Ectodermal cell (in vitro differentiated cells): ENCODE data around the gene TRMT11.
A peak's percentile ranks its signal among the peaks of the same experiment; 100 is the strongest.
"Not testable (repeated sequence)": the region's sequence is repeated elsewhere in the genome, so short reads cannot be mapped to it uniquely, and the experiment has no call there.

ENCODE experiments used
- H3K27ac ChIP-seq: 2 replicates; pipeline ENCODE4 v1.7.0; 2013; ENCODE audit warnings: mild to moderate bottlenecking, low read depth, low read length; ENCODE audit not compliant: insufficient read depth, poor library complexity, severe bottlenecking
- H3K27me3 ChIP-seq: 2 replicates; pipeline ENCODE4 v1.7.0; 2013; ENCODE audit warnings: mild to moderate bottlenecking, low read length; ENCODE audit not compliant: insufficient read depth, control insufficient read depth, poor library complexity, severe bottlenecking
- H3K36me3 ChIP-seq: one replicate; pipeline ENCODE4 v1.7.0; 2013; ENCODE audit warnings: low read length; ENCODE audit not compliant: control insufficient read depth, insufficient read depth
- H3K4me1 ChIP-seq: one replicate; pipeline ENCODE4 v1.7.0; 2013; ENCODE audit warnings: low read length; ENCODE audit not compliant: control insufficient read depth, insufficient read depth
- H3K4me3 ChIP-seq: 2 replicates; pipeline ENCODE4 v1.7.0; 2013; ENCODE audit warnings: low read depth, low read length, control low read depth; ENCODE audit not compliant: insufficient read depth
- H3K9me3 ChIP-seq: 2 replicates; pipeline ENCODE4 v1.7.0; 2013; ENCODE audit warnings: mild to moderate bottlenecking, low read length, moderate library complexity; ENCODE audit not compliant: control insufficient read depth
- WGBS, 2 experiments: methylation state at CpG; one replicate each; pipeline ENCODE4 v1.1.7; 2013; ENCODE audit warnings: missing lambda C conversion rate in 2 of 2; 5-methylcytosine and 5-hydroxymethylcytosine counted together

TRMT11 gene

GRCh38 chr6:125972478-125972877 lies 13.9 kb upstream of the TRMT11 start:
- H3K27ac ChIP-seq, H3K4me1 ChIP-seq, H3K4me3 ChIP-seq, H3K27me3 ChIP-seq, H3K36me3 ChIP-seq, H3K9me3 ChIP-seq: not testable (repeated sequence)
- WGBS, 2 experiments = 77 to 91% methylated on average over 1 of the region's 1 CpG

- 79 to 81% methylated on average over 4 to 5 of the region's 5 CpGs for WGBS, 2 experiments
- H3K27ac ChIP-seq = no peak overlapping the region
- H3K36me3 ChIP-seq = no peaks in the 10 kb centered on the region
- H3K9me3 ChIP-seq = no peaks in the 10 kb centered on the region
- no peaks in the 10 kb centered on the region for H3K27me3 ChIP-seq
- no peaks in the 10 kb centered on the region for H3K4me1 ChIP-seq
- H3K4me3 ChIP-seq = no peak overlapping the region
Measured at GRCh38 chr6:125974214-125974866, 12.0 kb upstream of the TRMT11 start.

GRCh38 chr6:125979101-125979500 lies 7.2 kb upstream of the TRMT11 start:
- Histone ChIP-seq H3K4me1 (no peaks in the 10 kb centered on the region), H3K27me3 (no peaks in the 10 kb centered on the region), H3K36me3 (no peaks in the 10 kb centered on the region), H3K27ac (no peak overlapping the region), H3K9me3 (no peaks in the 10 kb centered on the region), H3K4me3 (no peak overlapping the region)
- WGBS, 2 experiments = 88 to 100% methylated on average over 2 to 3 of the region's 3 CpGs

GRCh38 chr6:125981571-125982185 lies 4.7 kb upstream of the TRMT11 start:
- 91 to 96% methylated on average over 1 to 2 of the region's 2 CpGs for WGBS, 2 experiments
- Histone ChIP-seq H3K27ac (no peak overlapping the region), H3K27me3 (no peaks in the 10 kb centered on the region), H3K4me1 (no peaks in the 10 kb centered on the region), H3K36me3 (no peaks in the 10 kb centered on the region), H3K9me3 (no peaks in the 10 kb centered on the region), H3K4me3 (no peak overlapping the region)

GRCh38 chr6:125983246-125983945 lies 2.9 kb upstream of the TRMT11 start:
- Histone ChIP-seq H3K27me3 (no peaks in the 10 kb centered on the region), H3K27ac (no peak overlapping the region), H3K4me1 (peaks cover 7% of the 10 kb centered on the region), H3K4me3 (no peak overlapping the region), H3K9me3 (no peaks in the 10 kb centered on the region), H3K36me3 (no peaks in the 10 kb centered on the region)
- WGBS, 2 experiments = 80 to 89% methylated on average over 2 to 3 of the region's 4 CpGs

- WGBS, 2 experiments = 95 to 97% methylated on average over 2 of the region's 2 CpGs
Measured at GRCh38 chr6:125984311-125984710, 2.0 kb upstream of the TRMT11 start.

GRCh38 chr6:125985522-125985921 lies 818 bp upstream of the TRMT11 start:
- H3K27me3 ChIP-seq = no peaks in the 10 kb centered on the region
- no peaks in the 10 kb centered on the region for H3K36me3 ChIP-seq
- H3K27ac ChIP-seq = no peak overlapping the region
- 94 to 97% methylated on average over 2 to 4 of the region's 4 CpGs for WGBS, 2 experiments
- peaks cover 16% of the 10 kb centered on the region for H3K4me1 ChIP-seq
- peak overlapping the region; percentile 85 for H3K4me3 ChIP-seq
- no peaks in the 10 kb centered on the region for H3K9me3 ChIP-seq

More at GRCh38 chr6:125984311-125984710, 2.0 kb upstream of the TRMT11 start:
- Histone ChIP-seq H3K36me3 (no peaks in the 10 kb centered on the region), H3K4me3 (no peak overlapping the region), H3K27me3 (no peaks in the 10 kb centered on the region), H3K9me3 (no peaks in the 10 kb centered on the region), H3K4me1 (peaks cover 13% of the 10 kb centered on the region), H3K27ac (no peak overlapping the region)

GRCh38 chr6:125985979-125986300 lies 400 bp upstream of the TRMT11 start:
- Histone ChIP-seq H3K27ac (no peak overlapping the region), H3K36me3 (no peaks in the 10 kb centered on the region), H3K27me3 (no peaks in the 10 kb centered on the region), H3K4me1 (peaks cover 16% of the 10 kb centered on the region), H3K4me3 (peak overlapping the region; percentile 85), H3K9me3 (no peaks in the 10 kb centered on the region)
- whole genome bisulfite sequencing, 2 experiments = 0 to 7% methylated on average over 1 to 3 of the region's 3 CpGs

- Histone ChIP-seq H3K36me3 (no peaks in the 10 kb centered on the region), H3K27me3 (no peaks in the 10 kb centered on the region), H3K27ac (no peak overlapping the region), H3K4me1 (peaks cover 16% of the 10 kb centered on the region), H3K4me3 (peak overlapping the region; percentile 85), H3K9me3 (no peaks in the 10 kb centered on the region)
- 10 to 11% methylated on average over 10 of the region's 10 CpGs for WGBS, 2 experiments
Measured at GRCh38 chr6:125987026-125987617, 782 bp downstream of the TRMT11 start.

GRCh38 chr6:125988280-125988679 lies 1.9 kb downstream of the TRMT11 start:
- Histone ChIP-seq H3K27ac (no peak overlapping the region), H3K4me3 (no peak overlapping the region), H3K36me3 (no peaks in the 10 kb centered on the region)

More at GRCh38 chr6:125988280-125988679, 1.9 kb downstream of the TRMT11 start:
- Histone ChIP-seq H3K9me3 (no peaks in the 10 kb centered on the region), H3K4me1 (peaks cover 16% of the 10 kb centered on the region), H3K27me3 (no peaks in the 10 kb centered on the region)
